ENCODE measurements around the gene MCAM. TPM values are rescaled to one million over a fixed set of nuclear protein-coding genes. Genes with fewer than 3 reads are reported as not detected.
A peak's percentile ranks its signal among the peaks of the same experiment; 100 is the strongest.

MCAM gene
- total and polyA plus RNA-seq, 10 donors = 10.3 to 612 (median 38.0) TPM

DNA sequence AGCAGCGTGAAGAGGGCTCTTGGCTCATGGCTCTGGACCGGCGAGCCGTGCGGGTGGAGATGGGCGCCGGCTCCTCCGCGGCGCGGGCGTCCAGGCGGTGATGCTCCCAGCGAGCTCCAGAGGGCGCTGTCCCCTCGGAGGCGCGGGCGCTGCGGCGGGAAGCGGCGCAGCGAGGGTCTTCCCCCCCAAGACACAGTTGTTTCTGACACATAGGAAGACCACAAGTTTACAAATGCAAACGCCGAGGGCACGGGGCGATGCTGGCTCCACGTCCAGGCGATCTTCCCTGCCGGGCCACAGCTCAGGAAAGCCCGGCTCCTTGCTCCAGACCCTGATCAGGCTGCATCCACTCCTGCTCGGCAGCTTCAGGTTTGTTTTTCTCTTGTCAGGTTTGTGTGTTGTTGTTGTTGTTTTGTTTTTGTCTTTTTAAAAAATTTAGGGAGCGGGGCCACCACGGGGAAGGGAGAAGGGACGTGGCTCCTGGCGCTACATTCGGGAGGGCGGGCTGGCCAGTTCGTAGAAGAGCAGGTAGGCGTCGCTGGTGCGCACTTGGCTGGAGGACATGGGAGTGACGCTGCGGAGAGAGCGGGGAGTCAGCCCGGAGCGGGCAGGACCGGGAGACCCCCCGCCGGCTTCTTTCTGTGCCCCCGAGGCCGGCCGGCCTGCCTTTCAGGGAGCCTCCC is 39.6 kb upstream of the MCAM start:
- Histone ChIP-seq H3K36me3 (no peaks in the 10 kb centered on the region), H3K9me3 (no peaks in the 10 kb centered on the region), H3K27ac (peak overlapping the region in 1 of 8 donors; percentile 36), H3K27me3 (replicated peaks in 1 of 7) (peaks cover 0 to 57% (median 0%) of the 10 kb centered on the region in 7 donors), H3K4me3 (peak overlapping the region; percentile 46 to 78 (median 58)), H3K4me1 (peaks cover 0 to 25% (median 13%) of the 10 kb centered on the region in 6 donors)
- intact Hi-C loops (cut with DNase I; ENCODE audit: low total_unique reads) = loop anchor here (5.0 kb wide), 1 partner anchor 116 kb away; no protein-coding TSS in a partner anchor
- 0 to 1% (median 0%) methylated on average over 47 to 54 of the region's 54 CpGs for WGBS, 5 donors
- TF ChIP-seq POLR2AphosphoS5 (IDR thresholded peaks at IDR 0.05) (peak in 2 of 3 donors; percentile 44 to 54), POLR2A (IDR thresholded peaks at IDR 0.05) (no peak)
- TF ChIP-seq, protein P1, sequence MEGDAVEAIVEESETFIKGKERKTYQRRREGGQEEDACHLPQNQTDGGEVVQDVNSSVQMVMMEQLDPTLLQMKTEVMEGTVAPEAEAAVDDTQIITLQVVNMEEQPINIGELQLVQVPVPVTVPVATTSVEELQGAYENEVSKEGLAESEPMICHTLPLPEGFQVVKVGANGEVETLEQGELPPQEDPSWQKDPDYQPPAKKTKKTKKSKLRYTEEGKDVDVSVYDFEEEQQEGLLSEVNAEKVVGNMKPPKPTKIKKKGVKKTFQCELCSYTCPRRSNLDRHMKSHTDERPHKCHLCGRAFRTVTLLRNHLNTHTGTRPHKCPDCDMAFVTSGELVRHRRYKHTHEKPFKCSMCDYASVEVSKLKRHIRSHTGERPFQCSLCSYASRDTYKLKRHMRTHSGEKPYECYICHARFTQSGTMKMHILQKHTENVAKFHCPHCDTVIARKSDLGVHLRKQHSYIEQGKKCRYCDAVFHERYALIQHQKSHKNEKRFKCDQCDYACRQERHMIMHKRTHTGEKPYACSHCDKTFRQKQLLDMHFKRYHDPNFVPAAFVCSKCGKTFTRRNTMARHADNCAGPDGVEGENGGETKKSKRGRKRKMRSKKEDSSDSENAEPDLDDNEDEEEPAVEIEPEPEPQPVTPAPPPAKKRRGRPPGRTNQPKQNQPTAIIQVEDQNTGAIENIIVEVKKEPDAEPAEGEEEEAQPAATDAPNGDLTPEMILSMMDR (IDR thresholded peaks at IDR 0.05 in 8 of 11, conservative IDR thresholded peaks at IDR 0.05 in 3 of 11) = peak; percentile 53 to 97 (median 94)
- DNase-seq = peak; percentile 93

DNA sequence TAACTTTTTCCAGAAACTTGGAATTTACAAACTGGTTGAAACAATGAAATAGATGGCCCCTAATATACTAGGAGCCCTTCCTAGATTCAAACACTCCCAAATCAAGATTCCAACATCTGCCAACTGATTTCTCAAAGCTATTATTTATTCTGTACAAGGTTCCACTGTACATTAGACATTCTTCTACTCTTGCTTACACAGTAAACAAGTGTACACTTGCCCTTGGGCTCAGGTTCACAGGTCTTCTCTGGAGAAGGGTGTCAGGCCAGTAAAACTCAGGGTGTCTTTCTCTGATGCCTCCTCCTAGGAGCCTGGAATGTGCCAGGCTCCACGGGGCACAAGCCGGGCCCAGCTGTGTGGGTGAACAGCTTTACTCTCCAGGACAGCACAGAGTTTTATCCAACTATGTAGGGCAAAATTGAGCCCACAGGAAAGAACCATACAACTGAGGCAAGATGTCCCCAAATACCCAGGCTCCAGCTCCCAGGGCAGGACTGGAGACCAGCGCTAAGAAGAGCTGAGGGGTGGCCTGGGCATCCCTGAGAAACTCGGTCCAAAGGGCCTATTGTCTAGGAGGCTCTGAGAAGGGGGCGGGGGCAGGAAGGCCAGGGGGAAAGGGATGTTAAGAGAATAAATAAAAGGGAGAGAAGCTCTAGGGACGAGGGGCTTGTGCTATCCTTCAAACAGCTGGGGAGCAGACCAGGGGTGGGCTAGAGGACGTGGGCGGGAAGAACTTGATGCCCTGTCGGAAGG is 38.3 kb upstream of the MCAM start:
- no peaks in the 10 kb centered on the region for H3K9me3 ChIP-seq
- TF ChIP-seq POLR2AphosphoS5 (IDR thresholded peaks at IDR 0.05) (no peak), POLR2A (IDR thresholded peaks at IDR 0.05) (no peak)
- TF ChIP-seq, protein P1 (IDR thresholded peaks at IDR 0.05 in 8 of 11, conservative IDR thresholded peaks at IDR 0.05 in 3 of 11) = no peak
- H3K4me3 ChIP-seq = no peak overlapping the region
- H3K4me1 ChIP-seq = peaks cover 0 to 25% (median 13%) of the 10 kb centered on the region in 6 donors
- no peak for DNase-seq
- 67 to 79% (median 74%) methylated on average over 9 of the region's 9 CpGs for WGBS, 5 donors
- H3K27ac ChIP-seq = no peak overlapping the region
- intact Hi-C loops (cut with DNase I; ENCODE audit: low total_unique reads) = loop anchor here (5.0 kb wide), 1 partner anchor 117 kb away; no protein-coding TSS in a partner anchor
- no peaks in the 10 kb centered on the region for H3K36me3 ChIP-seq
- H3K27me3 ChIP-seq (replicated peaks in 1 of 7) = peaks cover 0 to 64% (median 0%) of the 10 kb centered on the region in 7 donors

DNA sequence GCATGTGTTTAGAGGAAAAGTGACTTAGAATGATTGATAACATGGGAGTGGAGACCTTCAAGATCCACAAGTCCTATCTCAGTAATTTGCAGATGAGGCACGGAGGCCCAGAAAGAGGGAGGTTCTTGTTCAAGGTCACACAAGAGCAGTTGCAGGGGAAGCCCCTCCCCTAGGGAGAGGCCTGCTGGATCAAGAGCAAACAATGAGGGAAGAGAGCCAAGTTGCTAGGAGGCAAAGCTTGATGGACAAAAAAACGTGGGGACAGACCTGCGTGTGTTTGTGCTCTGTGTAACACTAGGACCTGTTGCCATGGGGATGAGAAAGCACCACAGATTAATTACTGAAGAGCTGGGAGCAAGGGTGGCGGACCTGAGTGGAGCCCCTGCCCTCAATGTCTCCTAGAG is 35.9 kb upstream of the MCAM start:
- peak; percentile 12 for DNase-seq
- TF ChIP-seq POLR2AphosphoS5 (IDR thresholded peaks at IDR 0.05) (no peak), POLR2A (IDR thresholded peaks at IDR 0.05) (no peak)
- TF ChIP-seq, protein P1 (IDR thresholded peaks at IDR 0.05 in 8 of 11, conservative IDR thresholded peaks at IDR 0.05 in 3 of 11) = no peak
- 52 to 68% (median 59%) methylated on average over 4 of the region's 4 CpGs for WGBS, 5 donors
- intact Hi-C loops (cut with DNase I; ENCODE audit: low total_unique reads) = no loop called here
- no peaks in the 10 kb centered on the region for H3K36me3 ChIP-seq
- H3K4me3 ChIP-seq = no peak overlapping the region
- H3K27me3 ChIP-seq (replicated peaks in 1 of 7) = peaks cover 0 to 67% (median 0%) of the 10 kb centered on the region in 7 donors
- H3K9me3 ChIP-seq = no peaks in the 10 kb centered on the region
- H3K4me1 ChIP-seq = peaks cover 0 to 16% (median 12%) of the 10 kb centered on the region in 6 donors
- no peak overlapping the region for H3K27ac ChIP-seq

DNA sequence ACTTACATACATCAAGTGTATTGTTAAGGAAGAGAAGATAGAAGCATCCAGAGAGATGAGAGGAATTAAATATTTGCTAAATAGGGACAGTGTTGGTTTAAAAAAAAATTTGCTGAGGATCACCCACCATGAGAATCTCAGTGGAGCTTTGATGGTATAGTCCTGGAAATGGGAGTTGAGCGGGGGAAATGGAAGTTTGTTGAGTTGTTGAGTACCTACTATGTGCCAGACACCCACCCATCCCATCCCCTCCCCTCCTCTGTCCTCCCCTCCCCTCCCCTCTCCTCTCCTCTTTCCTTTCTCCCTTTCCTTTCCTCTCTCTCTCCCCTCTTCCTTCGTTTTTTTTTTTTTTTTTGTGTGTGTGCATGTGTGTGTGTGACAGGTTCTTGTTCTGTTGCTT is 34.3 kb upstream of the MCAM start:
- Histone ChIP-seq H3K27me3 (replicated peaks in 1 of 7) (peaks cover 0 to 64% (median 0%) of the 10 kb centered on the region in 7 donors), H3K27ac (no peak overlapping the region), H3K4me3 (no peak overlapping the region), H3K4me1 (peaks cover 0 to 5% (median 4%) of the 10 kb centered on the region in 6 donors), H3K9me3 (no peaks in the 10 kb centered on the region), H3K36me3 (no peaks in the 10 kb centered on the region)
- WGBS, 5 donors = 50 to 94% (median 58%) methylated on average over 1 to 2 of the region's 2 CpGs
- TF ChIP-seq POLR2AphosphoS5 (IDR thresholded peaks at IDR 0.05) = no peak
- no peak for TF ChIP-seq POLR2A (IDR thresholded peaks at IDR 0.05)
- TF ChIP-seq, protein P1 (IDR thresholded peaks at IDR 0.05 in 8 of 11, conservative IDR thresholded peaks at IDR 0.05 in 3 of 11) = no peak
- DNase-seq = no peak
- intact Hi-C loops (cut with DNase I; ENCODE audit: low total_unique reads) = no loop called here
